CD4-positive, alpha-beta T cell treated with Interleukin-15 for 4 hours (primary cell): ENCODE data around the gene DCAF4.
"Not testable (repeated sequence)": the region's sequence is repeated elsewhere in the genome, so short reads cannot be mapped to it uniquely, and the experiment has no call there.

Source experiments
- DNase-seq: peaks from one replicate; pipeline ENCODE4 v3.0.0-alpha.2; 2020; ENCODE audit warnings: low spot score

The DCAF4 gene

GRCh38 chr14:72932893-72933292, 6.6 kb downstream of the DCAF4 start:
- no peak for DNase-seq

- no peak for DNase-seq
Measured at GRCh38 chr14:72939630-72940029, 13.4 kb downstream of the DCAF4 start.

GRCh38 chr14:72941286-72941985, 15.2 kb downstream of the DCAF4 start:
- no peak for DNase-seq

GRCh38 chr14:72942934-72943333, 16.7 kb downstream of the DCAF4 start:
- no peak for DNase-seq

- no peak for DNase-seq
Measured at GRCh38 chr14:72943876-72944430, 17.7 kb downstream of the DCAF4 start.

- DNase-seq = no peak
Measured at GRCh38 chr14:72945356-72946027, 19.2 kb downstream of the DCAF4 start.

GRCh38 chr14:72946491-72946890, 20.2 kb downstream of the DCAF4 start:
- DNase-seq = no peak

- no peak for DNase-seq
Measured at GRCh38 chr14:72947366-72948160, 21.3 kb downstream of the DCAF4 start.

- DNase-seq = peak; percentile 63
Measured at GRCh38 chr14:72948481-72949138, 22.3 kb downstream of the DCAF4 start.

GRCh38 chr14:72952171-72952570, 25.9 kb downstream of the DCAF4 start:
- DNase-seq = no peak

- not testable (repeated sequence) for DNase-seq
Measured at GRCh38 chr14:72956741-72957140, 30.5 kb downstream of the DCAF4 start.

- no peak for DNase-seq
Measured at GRCh38 chr14:72957213-72957612, 30.9 kb downstream of the DCAF4 start.

- no peak for DNase-seq
Measured at GRCh38 chr14:72958548-72958947, 32.3 kb downstream of the DCAF4 start.

- DNase-seq = not testable (repeated sequence)
Measured at GRCh38 chr14:72961016-72961415, 34.8 kb downstream of the DCAF4 start.

- DNase-seq = no peak
Measured at GRCh38 chr14:72961579-72962335, 35.5 kb downstream of the DCAF4 start.

GRCh38 chr14:72962336-72962754, 36.1 kb downstream of the DCAF4 start:
- not testable (repeated sequence) for DNase-seq

- DNase-seq = no peak
Measured at GRCh38 chr14:72962829-72963312, 36.6 kb downstream of the DCAF4 start.

- DNase-seq = no peak
Measured at GRCh38 chr14:72965249-72965648, 39.0 kb downstream of the DCAF4 start.

GRCh38 chr14:72966038-72966437, 39.8 kb downstream of the DCAF4 start:
- no peak for DNase-seq

GRCh38 chr14:72968316-72968715, 42.1 kb downstream of the DCAF4 start:
- DNase-seq = no peak

GRCh38 chr14:72970058-72970630, 43.9 kb downstream of the DCAF4 start:
- DNase-seq = no peak
